Stomach (tissue), 9 donors: ENCODE measurements around the gene PDZRN3. TPM values are rescaled to one million over a fixed set of nuclear protein-coding genes. Genes with fewer than 3 reads are reported as not detected.

Source experiments
- DNase-seq, 2 donors: peaks; one replicate each; pipeline versions ENCODE4 v3.0.0 to v3.0.0-alpha.2; 2013 to 2019
- H3K27ac ChIP-seq, 5 donors: fragments of 200-600 bp in 4 of 5; sonication (generic) in 4 of 5; one replicate each; pipeline ENCODE4 v1.5.1; 2013 to 2019; ENCODE audit warnings: mild to moderate bottlenecking in 1 of 5, moderate library complexity in 1 of 5
- H3K27me3 ChIP-seq, 3 donors: fragments of 200-600 bp; sonication (generic); one replicate each; pipeline ENCODE4 v1.5.1; 2017 to 2019; ENCODE audit warnings: mixed run types in 1 of 3
- H3K36me3 ChIP-seq, 4 donors: fragments of 200-600 bp; sonication (generic); 1 replicate in 3 of 4; 2 replicates in 1 of 4; pipeline ENCODE4 v1.5.1; 2016 to 2019
- H3K4me1 ChIP-seq, 4 donors: fragments of 200-600 bp; sonication (generic); one replicate each; pipeline ENCODE4 v1.5.1; 2016 to 2019
- H3K4me3 ChIP-seq, 4 donors: fragments of 200-600 bp; sonication (generic) in 3 of 4; one replicate each; pipeline ENCODE4 v1.5.1; 2016 to 2019; ENCODE audit warnings: mild to moderate bottlenecking in 1 of 4
- H3K9me3 ChIP-seq, 4 donors: fragments of 200-600 bp; sonication (generic); one replicate each; pipeline ENCODE4 v1.5.1; 2016 to 2019
- CTCF ChIP-seq, 7 experiments: fragments of 450-650 bp in 4 of 7; fragments of 200-600 bp in 3 of 7; sonication (generic) in 3 of 7; IDR thresholded peaks; one replicate each; pipeline ENCODE4 v1.5.1; 2016 to 2019; ENCODE audit warnings: antibody characterized with exemption in 7 of 7, control low read depth in 2 of 7, mild to moderate bottlenecking in 1 of 7
- EP300 ChIP-seq: sonication (generic); formaldehyde crosslinking; IDR thresholded peaks from one replicate; pipeline ENCODE4 v1.6.1; 2017; ENCODE audit warnings: antibody characterized with exemption
- POLR2A ChIP-seq, 4 donors: fragments of 450-650 bp; IDR thresholded peaks; one replicate each; pipeline ENCODE4 v1.6.1; 2016; ENCODE audit warnings: antibody characterized with exemption in 4 of 4, control low read depth in 2 of 4, mild to moderate bottlenecking in 1 of 4, moderate library complexity in 1 of 4
- POLR2AphosphoS5 ChIP-seq, 3 donors: sonication (generic); formaldehyde crosslinking; IDR thresholded peaks; one replicate each; pipeline ENCODE4 v1.6.1; 2016; ENCODE audit warnings: antibody characterized with exemption in 3 of 3
- WGBS, 5 donors: extraction: QIAGEN DNeasy Blood & Tissue Kit in 3 of 5; methylation state at CpG; one replicate each; pipeline versions ENCODE4 v1.1.5 to v1.1.7; 2013 to 2018; 5-methylcytosine and 5-hydroxymethylcytosine counted together
- intact Hi-C: fragments of 100-400 bp; cut with DNase I; formaldehyde crosslinking; loops from one replicate; pipeline ENCODE4 v1.15.1; 2023; ENCODE audit warnings: low total_unique reads
- polyA plus RNA-seq, 3 donors: library from polyadenylated mRNA; stranded (reverse); fragments of 200-250 nt; gene quantifications; one replicate each; pipeline ENCODE4 v1.2.3, GENCODE V29; 2013
- total RNA-seq, 5 donors: library from RNA; depleted of rRNA; stranded (reverse); fragments of >200 nt; gene quantifications; one replicate each; pipeline versions ENCODE4 v1.1.0 to v1.2.3, GENCODE V29; 2014 to 2016
- donor health status: healthy with polysubstance abuse.
- donor health status: Bipolar disorder and iron deficiency.
- donor health status: healthy.

Gene PDZRN3
- total and polyA plus RNA-seq, 8 donors = 21.9 to 174 (median 63.0) TPM

- Histone ChIP-seq H3K9me3 (no peaks in the 10 kb centered on the region), H3K4me1 (peaks cover 0 to 5% (median 0%) of the 10 kb centered on the region in 4 donors), H3K27ac (no peak overlapping the region), H3K4me3 (no peak overlapping the region), H3K27me3 (no peaks in the 10 kb centered on the region), H3K36me3 (no peaks in the 10 kb centered on the region)
- DNase-seq = no peak
- no peak for TF ChIP-seq EP300
- TF ChIP-seq POLR2AphosphoS5 (IDR thresholded peaks at IDR 0.05) = no peak
- no peak for TF ChIP-seq POLR2A (IDR thresholded peaks at IDR 0.05)
- no peak for TF ChIP-seq CTCF (IDR thresholded peaks at IDR 0.05)
- intact Hi-C loops = no loop called here
Measured at GRCh38 chr3:73637042-73637441, 12.3 kb upstream of the PDZRN3 start.

- Histone ChIP-seq H3K27me3 (no peaks in the 10 kb centered on the region), H3K4me1 (peaks cover 0 to 5% (median 0%) of the 10 kb centered on the region in 4 donors), H3K4me3 (no peak overlapping the region), H3K9me3 (no peaks in the 10 kb centered on the region), H3K27ac (no peak overlapping the region), H3K36me3 (no peaks in the 10 kb centered on the region)
- TF ChIP-seq CTCF (IDR thresholded peaks at IDR 0.05) (no peak), POLR2AphosphoS5 (IDR thresholded peaks at IDR 0.05) (no peak), EP300 (no peak), POLR2A (IDR thresholded peaks at IDR 0.05) (no peak)
- intact Hi-C loops = no loop called here
- WGBS, 5 donors = 0 to 100% (median 6%) methylated on average over 1 of the region's 1 CpG
- no peak for DNase-seq
Measured at GRCh38 chr3:73635254-73635653, 10.5 kb upstream of the PDZRN3 start.

GRCh38 chr3:73633916-73634344 is 9.2 kb upstream of the PDZRN3 start:
- no peaks in the 10 kb centered on the region for H3K27me3 ChIP-seq
- 70 to 75% (median 75%) methylated on average over 3 of the region's 3 CpGs for WGBS, 5 donors
- intact Hi-C loops = no loop called here
- no peak overlapping the region for H3K27ac ChIP-seq
- peaks cover 0 to 5% (median 0%) of the 10 kb centered on the region in 4 donors for H3K4me1 ChIP-seq
- no peak overlapping the region for H3K4me3 ChIP-seq
- H3K9me3 ChIP-seq = no peaks in the 10 kb centered on the region
- TF ChIP-seq POLR2A (IDR thresholded peaks at IDR 0.05) (no peak), EP300 (no peak), POLR2AphosphoS5 (IDR thresholded peaks at IDR 0.05) (no peak), CTCF (IDR thresholded peaks at IDR 0.05) (no peak)
- no peaks in the 10 kb centered on the region for H3K36me3 ChIP-seq
- DNase-seq = peak in 1 of 2 donors; percentile 65

GRCh38 chr3:73633453-73633852 is 8.7 kb upstream of the PDZRN3 start:
- WGBS, 5 donors = 68 to 82% (median 74%) methylated on average over 2 of the region's 2 CpGs
- no peaks in the 10 kb centered on the region for H3K27me3 ChIP-seq
- no peak overlapping the region for H3K4me3 ChIP-seq
- DNase-seq = no peak
- TF ChIP-seq POLR2AphosphoS5 (IDR thresholded peaks at IDR 0.05) (no peak), POLR2A (IDR thresholded peaks at IDR 0.05) (no peak), CTCF (IDR thresholded peaks at IDR 0.05) (no peak), EP300 (no peak)
- intact Hi-C loops = no loop called here
- H3K9me3 ChIP-seq = no peaks in the 10 kb centered on the region
- H3K36me3 ChIP-seq = no peaks in the 10 kb centered on the region
- no peak overlapping the region for H3K27ac ChIP-seq
- peaks cover 0 to 5% (median 0%) of the 10 kb centered on the region in 4 donors for H3K4me1 ChIP-seq
